SIG-M5 treated with dmso at 0.1 percent for 504 hours (cell line): ENCODE results near the gene TMEM171.

Source experiments
- DNase-seq: peaks from one replicate; lab custom pipeline; 2025; ENCODE audit not compliant: unreplicated experiment; lab: John Stamatoyannopoulos, UW

The TMEM171 gene

DNA sequence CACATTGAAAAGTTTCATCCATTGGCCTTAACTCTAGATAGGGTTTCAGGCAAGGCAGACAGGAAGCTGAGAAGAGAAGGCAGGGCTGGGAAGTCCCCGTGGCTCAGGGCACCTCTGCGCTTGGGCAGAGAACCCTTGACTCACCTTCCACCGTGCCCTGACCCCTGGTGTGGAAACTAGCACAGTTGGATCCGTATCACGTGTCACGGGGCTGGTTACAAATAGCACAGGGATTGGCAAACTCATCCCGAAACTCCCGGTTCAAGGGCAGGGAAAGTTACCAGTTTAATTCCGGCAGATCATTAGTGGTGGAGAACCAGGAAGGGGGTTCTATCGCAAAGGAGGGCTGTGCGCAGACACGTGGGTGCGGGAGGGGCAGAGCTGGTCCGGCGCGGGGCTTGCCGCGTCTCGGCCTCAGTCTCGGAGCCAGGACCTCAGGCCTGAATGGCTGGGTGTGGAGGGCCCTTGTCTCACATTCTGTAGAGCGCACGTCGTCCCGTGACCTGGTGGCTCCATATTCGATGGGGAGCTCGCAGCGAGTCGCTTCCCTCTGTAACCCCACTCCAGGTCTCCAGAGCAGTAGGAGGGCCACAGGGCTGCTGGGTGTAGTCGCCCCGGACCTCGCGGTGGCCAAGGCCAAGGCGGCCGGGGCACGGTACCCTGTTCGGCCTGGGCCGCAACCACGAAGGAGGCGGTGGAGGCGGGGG, 771 bp upstream of the TMEM171 start:
- no peak for DNase-seq

DNA sequence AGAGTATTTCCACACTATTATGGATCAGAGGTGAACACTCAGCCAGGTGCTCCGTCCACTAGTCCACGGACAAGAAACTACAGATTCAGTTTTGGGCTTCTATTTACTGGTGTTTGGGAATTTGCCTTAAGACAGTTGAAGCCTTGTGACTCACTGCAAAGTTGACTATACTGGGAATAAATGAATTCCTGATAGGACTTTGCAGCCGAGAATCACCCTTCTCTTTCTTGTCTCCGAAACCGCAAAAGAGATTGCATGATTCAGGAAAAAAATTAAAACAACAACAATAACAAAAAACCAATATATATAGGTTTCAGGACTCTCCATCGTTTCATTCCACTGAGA, 716 bp downstream of the TMEM171 start:
- DNase-seq, result no peak

DNA sequence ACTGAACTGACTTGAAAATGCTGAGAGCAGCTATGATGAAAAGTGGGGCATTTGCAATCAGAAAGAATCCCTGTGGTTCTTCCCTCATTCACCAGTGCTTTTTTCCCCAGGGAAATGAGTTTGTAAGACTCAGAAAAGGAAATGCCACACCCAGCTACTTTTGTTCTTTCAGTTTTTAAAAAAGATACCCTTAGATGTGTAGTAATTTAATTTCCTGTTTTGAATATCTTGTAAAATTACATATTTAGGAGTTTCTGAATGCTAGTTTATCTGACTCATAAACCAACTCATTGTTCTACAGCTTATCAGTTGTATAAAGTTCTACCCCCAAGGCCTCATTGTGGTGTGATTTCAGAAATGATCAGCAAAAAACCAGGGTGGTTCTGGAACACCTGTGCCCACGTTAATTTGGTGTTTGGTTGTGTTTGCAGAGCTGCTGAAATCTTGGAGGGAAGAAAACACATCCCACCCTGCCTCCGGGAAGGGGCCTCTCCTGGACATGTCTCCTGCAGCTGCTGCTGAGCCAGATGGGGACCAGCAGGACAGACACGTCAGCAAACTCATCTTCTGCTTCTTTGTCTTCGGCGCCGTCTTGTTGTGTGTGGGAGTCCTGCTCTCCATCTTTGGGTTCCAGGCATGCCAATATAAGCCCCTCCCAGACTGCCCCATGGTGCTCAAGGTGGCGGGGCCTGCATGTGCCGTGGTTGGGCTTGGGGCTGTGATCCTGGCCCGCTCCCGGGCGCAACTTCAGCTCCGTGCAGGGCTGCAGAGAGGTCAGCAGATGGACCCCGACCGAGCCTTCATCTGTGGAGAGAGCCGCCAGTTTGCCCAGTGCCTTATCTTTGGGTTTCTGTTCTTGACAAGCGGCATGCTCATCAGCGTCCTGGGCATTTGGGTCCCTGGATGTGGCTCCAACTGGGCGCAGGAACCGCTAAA, 2.8 kb downstream of the TMEM171 start:
- no peak for DNase-seq

DNA sequence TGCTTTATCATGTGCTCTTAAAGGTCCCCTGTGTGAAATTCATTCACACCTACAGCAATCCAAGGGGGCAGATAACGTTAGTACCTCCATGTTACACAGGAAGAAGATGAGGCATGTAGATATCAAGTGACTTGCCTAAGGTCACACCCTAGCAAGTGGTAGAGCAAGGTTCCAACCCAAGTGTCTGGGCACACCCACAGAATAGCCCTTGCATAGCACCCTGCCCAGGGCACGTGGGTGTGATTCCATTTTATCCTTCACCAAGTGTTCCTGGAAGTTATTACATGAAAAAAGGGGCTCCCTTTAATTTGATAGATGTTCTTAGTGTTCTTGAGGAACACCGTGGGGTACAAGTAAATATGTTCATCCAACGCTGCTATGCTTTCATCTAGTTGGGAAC, 4.9 kb downstream of the TMEM171 start:
- DNase-seq, result no peak

DNA sequence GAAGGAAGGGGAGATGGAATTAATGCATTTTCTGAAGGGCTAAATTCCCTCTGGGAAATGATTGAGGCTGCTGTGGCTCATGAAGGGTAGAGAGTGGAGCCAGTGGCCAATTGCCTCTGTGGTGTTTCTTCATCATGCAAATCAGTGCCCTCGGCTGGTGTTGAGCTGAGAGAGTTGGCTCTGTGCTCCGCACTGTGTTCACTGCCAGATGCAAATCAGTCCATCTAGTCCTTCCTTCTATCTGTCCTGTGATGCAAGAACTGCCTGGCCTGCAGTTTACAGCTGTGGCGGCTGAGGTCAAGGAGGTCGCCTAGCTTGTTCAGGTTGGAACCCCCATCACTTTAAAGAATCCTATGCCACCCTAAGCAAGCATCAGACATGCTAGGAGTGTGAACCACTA, 6.0 kb downstream of the TMEM171 start:
- no peak for DNase-seq

DNA sequence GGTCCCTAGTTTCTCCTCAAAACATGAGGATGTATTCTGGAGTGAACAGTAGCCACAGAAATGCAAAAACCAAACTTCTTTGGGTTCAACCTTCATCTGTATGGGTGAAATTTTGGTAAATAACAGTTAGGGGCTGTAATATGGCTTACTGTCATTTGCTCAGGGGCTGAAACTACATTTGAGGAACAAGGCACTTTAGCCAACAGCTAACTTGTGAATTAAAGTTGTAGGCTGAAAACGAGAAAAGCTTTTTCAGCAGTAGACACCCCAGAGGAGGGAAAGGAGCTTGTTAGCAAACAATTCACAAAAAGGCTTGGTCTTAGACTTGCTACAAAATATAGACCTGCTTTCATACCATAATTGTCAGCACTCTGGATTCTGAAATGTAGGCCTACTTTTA, 6.6 kb downstream of the TMEM171 start:
- no peak for DNase-seq

DNA sequence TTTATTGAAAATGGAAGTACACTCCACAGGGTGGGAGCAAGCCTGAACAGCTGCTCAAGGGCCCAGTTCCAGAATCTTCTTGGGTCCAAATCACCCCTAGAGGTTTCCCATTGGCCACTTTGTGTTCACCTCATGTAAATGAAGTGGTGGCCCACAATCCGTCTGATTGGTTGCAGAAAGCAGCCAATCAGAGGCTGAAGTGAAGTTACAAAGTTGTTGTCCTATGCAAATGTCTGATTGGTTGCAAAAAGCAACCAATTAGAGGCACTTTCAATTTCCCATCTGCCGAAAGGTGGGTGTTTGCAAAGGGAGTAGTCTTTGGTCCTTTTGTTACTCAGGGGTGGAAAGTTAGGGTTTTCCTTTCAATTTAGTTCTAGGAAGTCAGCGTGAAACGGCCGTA, 8.8 kb downstream of the TMEM171 start:
- no peak for DNase-seq

DNA sequence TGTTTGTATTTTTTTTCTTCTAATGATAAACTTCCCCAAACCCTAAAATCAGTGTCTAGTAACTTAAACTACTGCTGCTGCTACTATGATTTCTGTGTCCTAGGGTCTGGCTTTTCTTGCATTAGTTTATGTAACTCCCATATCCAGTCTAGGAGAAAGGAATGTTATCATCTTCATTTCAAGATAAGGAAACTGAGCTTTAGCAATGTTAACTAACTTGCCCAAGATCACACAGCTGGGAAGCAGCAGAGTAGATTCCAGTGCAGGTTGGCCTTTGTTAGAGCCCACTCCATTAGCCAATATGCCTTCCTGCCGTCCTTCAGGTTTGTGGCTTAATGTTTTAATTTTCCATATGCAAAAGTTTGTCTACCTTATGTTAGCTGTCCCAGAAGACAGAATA, 10.4 kb downstream of the TMEM171 start:
- DNase-seq, result no peak

DNA sequence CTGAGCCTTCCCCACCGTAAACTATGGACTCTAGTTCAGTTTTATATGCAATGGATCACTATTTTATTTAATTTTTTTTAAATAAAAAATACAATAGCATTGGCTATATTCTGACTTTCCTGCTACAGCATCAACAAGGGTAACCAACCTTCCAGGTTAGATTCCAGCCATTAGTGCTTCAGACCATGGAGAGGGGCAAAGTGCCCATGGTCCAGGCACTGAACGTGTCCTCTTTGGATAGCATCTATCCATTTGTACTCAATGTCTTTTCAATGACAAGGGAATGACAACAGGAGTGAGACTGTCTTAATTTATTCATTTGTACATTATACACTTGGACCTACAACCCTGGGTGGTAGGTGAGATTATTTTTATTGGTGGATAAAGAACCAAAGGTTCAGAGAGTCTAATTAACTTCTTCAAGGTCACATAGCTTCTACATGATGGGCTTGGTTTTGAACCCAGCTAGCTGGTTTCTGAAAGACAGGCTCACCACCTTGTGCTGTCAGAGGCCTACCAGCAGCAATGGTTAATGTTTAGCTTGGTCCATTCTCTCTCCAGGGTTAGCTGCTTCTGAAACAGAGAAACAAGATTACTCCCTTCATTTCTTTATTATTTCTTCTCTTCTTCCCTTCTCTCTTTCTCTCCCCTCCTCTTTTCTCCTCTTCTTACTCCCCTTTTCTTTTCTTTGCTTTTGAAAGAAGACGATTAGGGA, 11.5 kb downstream of the TMEM171 start:
- no peak for DNase-seq

DNA sequence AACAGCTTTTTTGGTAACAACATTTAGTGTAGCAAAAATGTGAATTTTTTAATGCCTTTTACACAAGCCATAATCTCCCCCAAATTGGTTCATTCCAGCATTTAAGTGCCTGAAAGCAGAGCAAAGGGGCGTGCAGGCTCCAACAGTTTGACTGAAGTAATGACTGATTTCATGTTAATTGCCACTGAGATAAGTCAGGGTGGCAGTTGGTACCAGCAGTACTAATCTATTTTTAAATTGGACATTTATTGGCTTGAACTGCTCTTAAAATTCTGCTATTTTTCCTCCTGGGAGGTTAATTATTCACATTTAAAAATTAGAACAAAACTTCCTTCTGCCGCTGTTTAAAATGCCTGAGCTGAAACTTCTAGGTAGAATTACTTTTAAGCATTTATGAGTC, 12.4 kb downstream of the TMEM171 start:
- DNase-seq, result no peak

DNA sequence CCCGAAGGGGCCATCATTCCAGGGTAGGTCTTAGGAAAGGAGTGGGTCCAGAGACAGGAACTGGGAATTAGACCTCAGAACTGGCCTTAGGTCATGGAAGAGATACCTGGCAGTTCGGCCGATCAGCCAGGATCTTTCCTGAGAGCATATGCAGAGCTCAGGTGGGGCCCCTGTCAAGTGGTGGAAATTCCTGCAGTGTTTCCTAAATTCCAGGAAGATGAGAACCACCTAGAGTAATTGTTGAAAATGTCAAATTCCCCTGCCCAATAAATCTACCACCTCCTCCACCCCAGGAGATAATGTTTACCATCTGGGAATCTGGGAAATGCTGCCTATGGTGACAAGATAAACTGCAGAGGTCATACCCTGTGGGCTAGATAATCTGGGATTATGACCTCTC, 14.6 kb downstream of the TMEM171 start:
- no peak for DNase-seq

DNA sequence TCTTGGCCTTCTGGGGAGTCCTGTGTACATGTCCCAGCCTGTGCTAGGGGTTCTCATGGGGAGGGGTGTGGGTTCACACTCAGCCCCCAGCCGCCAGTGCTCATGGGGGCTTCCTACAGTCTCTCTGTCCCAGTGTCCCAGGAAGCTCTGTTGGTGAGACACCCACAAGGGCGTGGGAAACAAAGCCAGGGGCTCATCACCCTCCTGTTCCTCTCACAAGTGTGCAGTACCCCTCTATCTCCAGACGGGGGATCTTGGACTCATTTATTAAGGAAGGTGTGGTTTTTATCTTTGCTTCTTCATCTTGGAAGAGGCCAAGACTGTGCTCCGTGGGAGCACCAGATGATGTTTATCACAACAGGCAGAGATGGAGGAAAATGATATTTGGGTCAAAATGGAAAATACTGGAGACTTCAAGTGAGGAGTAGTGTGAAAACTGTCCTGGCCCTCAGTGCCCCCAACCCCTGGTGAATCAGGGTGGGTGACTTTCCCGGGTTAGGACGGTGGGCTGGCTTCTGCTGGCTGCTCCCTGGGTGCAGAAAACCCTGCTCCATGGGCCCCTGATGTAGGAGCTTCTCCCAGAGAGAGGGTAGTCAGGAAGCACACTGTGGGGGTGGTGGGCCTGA, 15.2 kb downstream of the TMEM171 start:
- peak; percentile 48 for DNase-seq

DNA sequence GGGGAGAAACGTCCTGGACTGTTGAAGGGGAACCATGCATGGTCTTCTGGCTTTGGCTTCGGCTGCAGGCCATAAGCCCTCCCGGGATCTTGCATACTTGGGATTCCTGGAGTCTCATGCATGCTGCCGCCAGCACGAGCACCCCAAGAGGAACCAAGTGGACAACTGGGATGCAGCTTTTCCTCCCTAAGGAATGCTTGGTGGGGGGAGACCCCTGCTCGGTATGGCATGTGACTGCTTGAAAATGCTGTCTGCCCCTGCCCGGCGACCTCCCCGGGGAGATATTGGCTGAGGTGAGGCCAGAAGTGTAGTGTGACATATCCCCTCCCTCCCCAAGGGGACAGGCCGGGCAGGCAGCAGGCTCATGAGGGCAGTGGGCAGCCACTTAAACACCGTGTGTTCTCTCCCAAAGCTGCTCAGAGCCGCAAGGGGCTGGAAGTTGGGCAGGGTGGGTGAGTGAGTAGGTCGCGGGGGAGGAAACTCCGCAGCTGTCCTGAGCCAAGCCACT, 15.7 kb downstream of the TMEM171 start:
- no peak for DNase-seq

DNA sequence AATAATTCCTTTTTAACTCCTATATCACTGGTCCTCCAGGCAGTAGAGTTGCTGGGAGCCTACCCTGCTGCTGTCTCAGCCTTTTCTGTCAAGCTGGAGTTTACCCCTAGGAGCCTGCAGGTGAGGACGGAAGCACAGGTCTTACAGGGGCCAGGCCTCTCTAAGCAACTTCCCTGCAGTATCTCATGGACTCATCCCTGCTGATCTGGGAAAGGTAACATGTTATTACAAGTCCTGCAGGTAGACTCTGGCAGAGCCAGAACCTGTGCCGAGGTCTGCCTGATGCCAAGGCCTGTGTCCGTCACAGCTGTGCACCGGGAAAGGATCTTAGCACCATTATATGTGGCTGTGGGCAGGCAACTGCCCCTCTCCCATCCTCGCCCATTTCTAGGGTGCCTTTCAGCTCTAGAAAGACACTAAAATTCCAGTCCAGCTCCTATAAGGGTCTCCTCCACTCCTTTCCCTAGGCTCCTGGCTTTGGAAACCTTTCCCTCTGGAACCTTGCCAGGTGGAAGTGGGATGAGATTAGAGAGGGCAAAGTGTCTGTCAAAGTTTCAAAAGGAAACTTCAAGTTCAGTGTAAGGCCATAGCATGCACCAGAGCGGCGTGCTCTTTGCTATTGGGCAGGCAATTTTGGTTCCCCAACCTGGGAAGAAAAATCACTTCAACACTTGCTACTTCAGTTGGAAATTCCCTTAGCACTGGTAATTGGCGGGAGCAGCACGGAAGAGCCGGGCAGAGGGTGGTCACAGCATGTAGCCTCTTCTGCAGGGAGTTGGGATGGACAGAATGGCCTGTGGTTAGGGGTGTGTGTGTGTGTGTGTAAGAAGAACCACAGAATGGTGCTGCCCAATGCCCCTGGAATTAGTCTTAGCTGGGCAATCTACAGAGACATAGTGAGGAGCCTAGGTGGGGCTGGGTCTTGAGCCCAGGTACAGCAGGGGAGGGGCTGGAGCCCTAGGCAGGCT, 17.5 kb downstream of the TMEM171 start:
- DNase-seq, result no peak

DNA sequence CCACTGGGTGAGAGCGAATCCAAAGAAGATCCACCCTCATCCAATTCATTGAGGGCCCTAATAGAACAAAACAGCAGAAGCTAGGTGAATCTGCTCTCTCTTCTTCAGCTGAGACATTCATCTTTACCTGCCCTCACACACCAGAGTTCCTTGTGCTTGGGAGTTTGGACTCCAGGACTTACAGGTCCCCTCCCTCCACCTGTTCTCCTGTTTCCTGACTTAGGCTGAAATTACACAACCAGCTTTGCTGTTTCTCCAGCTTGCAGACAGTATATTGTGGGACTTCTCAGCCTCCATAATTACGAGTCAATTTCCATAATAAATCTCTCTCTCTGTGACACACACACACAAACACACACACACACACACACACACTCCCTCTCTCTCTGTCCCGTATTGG, 19.1 kb downstream of the TMEM171 start:
- DNase-seq, result no peak

DNA sequence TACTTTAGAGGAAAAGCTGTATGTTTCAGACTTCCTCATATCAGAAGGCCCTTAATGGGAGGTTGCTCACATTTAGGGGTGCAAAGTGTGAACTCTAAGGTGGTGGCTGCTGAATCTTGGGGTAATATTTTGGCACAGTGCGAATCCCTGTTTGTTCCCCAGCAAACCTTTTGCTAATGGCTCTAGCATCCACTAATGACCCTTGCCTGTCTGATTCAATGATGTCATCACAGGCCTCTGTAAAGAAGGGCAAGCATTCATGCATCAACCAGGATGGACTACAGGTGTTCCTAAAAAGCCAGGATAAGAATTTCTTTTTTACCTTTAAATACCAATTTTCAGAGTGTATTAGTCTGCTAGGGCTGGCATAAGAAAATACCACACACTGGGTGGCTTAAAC, 20.4 kb downstream of the TMEM171 start:
- no peak for DNase-seq

DNA sequence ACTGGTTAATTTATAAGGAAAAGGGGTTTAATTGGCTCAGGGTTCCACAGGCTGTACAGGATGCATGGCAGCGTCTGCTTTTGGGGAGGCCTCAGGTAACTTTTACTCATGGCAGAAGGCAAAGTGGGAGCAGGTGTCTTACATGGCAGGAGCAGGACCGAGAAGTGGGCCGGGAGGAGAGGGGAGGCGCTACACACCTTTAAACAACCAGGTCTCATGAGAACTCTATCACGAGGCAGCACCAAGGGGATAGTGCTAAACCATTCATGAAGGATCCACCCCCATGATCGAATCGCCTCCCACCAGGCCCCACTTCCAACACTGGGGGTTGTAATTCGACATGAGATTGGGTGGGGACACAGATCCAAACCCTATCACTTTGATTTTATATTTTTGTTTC, 21.7 kb downstream of the TMEM171 start:
- DNase-seq, result no peak

DNA sequence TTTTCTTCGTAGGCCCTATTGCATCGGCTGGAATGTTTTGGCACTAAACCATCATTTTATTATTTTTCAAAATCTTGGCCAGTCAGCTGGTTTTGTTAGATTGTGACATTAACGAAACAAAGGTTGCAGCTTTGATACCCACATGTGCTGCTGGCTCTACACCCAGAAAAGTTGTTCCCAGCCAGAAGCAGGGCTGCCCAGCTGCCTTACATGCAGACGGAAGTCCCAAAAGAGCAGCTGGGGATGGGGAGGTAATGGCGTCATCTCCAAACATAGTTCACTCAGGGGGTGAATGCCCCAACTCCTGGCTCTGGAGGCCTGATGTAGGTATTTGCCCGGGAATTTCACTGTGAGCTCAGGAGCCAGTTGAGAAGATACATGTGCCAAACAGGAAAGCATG, 23.3 kb downstream of the TMEM171 start:
- no peak for DNase-seq

DNA sequence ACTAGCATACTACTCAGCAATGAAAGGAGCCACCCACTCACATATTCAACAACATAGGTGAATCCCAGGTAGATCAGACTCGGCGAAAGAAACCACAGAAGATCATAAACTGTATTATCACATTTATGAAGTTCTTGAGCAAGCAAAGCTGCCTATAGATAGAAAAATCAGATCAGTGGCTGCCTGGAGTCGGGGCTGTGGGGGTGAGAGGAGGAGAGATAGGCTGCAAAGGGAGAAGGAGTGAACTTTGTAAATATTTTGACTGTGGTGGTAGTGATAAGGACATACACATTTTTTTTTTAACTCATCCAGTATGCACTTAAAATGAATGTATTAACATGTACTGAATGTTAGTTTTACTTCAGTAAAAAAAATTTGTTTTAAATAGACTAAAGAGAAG, 29.2 kb downstream of the TMEM171 start:
- no peak for DNase-seq

DNA sequence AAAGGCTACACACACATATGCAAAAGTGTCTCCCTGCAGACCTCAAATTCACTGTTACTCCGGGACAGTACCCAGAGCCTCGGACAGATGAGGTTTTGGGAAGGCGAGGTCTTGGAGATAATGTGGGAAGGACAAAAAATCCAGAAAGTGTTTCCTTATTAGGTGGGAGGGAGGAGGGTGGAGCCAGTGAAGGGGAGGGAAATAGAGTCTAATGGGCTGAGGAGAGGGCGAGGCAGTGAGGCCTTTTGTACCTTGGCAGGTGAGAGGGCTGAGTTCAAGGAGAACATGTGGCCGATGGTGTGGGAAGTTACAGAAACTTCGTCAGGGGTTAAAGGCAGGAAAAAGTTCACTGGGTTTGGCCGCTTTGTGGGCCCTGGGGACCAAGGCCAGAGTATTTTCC, 30.5 kb downstream of the TMEM171 start:
- no peak for DNase-seq
